CD14-positive monocyte (primary cell): Measurements from ENCODE around the gene ITGA11. TPM values are rescaled to one million over a fixed set of nuclear protein-coding genes. Genes with fewer than 3 reads are reported as not detected.

Experiments used
- DNase-seq, 3 donors: peaks; one replicate each; pipeline ENCODE4 v3.0.0-alpha.2; 2011 to 2022
- H2AFZ ChIP-seq: 2 replicates; pipeline ENCODE4 v1.6.0; 2012; ENCODE audit warnings: mild to moderate bottlenecking, low read depth, low read length, inconsistent platforms; ENCODE audit not compliant: insufficient read depth, poor library complexity, severe bottlenecking
- H3K27ac ChIP-seq, 2 donors: 1 replicate in 1 of 2; 2 replicates in 1 of 2; pipeline ENCODE4 v1.5.1; 2012 to 2013; ENCODE audit warnings: low read length in 2 of 2, control low read depth in 1 of 2, inconsistent platforms in 1 of 2, low read depth in 1 of 2, mild to moderate bottlenecking in 1 of 2
- H3K27me3 ChIP-seq, 2 donors: one replicate each; pipeline versions ENCODE4 v1.6.0 to v1.6.1; 2011 to 2013; ENCODE audit warnings: low read length in 2 of 2; ENCODE audit not compliant: control insufficient read depth in 2 of 2, insufficient read depth in 2 of 2
- H3K36me3 ChIP-seq, 2 donors: replicated peaks in 1 of 2; 1 replicate in 1 of 2; 2 replicates in 1 of 2; pipeline versions ENCODE4 v1.5.1 to v1.6.1; 2012 to 2013; ENCODE audit warnings: low read length in 2 of 2, control low read depth in 1 of 2, inconsistent platforms in 1 of 2, mild to moderate bottlenecking in 1 of 2; ENCODE audit not compliant: insufficient read depth in 2 of 2, control insufficient read depth in 1 of 2
- H3K4me1 ChIP-seq, 2 donors: 1 replicate in 1 of 2; 2 replicates in 1 of 2; pipeline versions ENCODE4 v1.5.1 to v1.6.1; 2012 to 2013; ENCODE audit warnings: low read length in 2 of 2, control low read depth in 1 of 2, inconsistent platforms in 1 of 2, mild to moderate bottlenecking in 1 of 2, moderate library complexity in 1 of 2; ENCODE audit not compliant: insufficient read depth in 2 of 2, control insufficient read depth in 1 of 2
- H3K4me2 ChIP-seq: replicated peaks from 2 replicates; pipeline ENCODE3; 2012; ENCODE audit warnings: low read length, moderate library complexity, mild to moderate bottlenecking; ENCODE audit not compliant: poor library complexity, severe bottlenecking; ENCODE audit errors: extremely low read depth
- H3K4me3 ChIP-seq, 3 experiments: fragments of 200-600 bp in 1 of 3; sonication (generic) in 1 of 3; replicated peaks in 1 of 3; 1 replicate in 2 of 3; 2 replicates in 1 of 3; pipeline ENCODE4 v1.5.1; 2011 to 2013; ENCODE audit warnings: low read length in 3 of 3, mild to moderate bottlenecking in 3 of 3, control low read depth in 2 of 3, low read depth in 2 of 3, inconsistent platforms in 1 of 3, moderate library complexity in 1 of 3
- H3K79me2 ChIP-seq: 2 replicates; pipeline ENCODE4 v1.6.0; 2012; ENCODE audit warnings: mild to moderate bottlenecking, control low read depth, inconsistent platforms, low read length, moderate library complexity; ENCODE audit not compliant: insufficient read depth
- H3K9ac ChIP-seq: 2 replicates; pipeline ENCODE4 v1.6.0; 2017; ENCODE audit warnings: low read length, mild to moderate bottlenecking; ENCODE audit not compliant: insufficient read depth, poor library complexity, severe bottlenecking
- H3K9me3 ChIP-seq, 2 donors: replicated peaks in 1 of 2; 1 replicate in 1 of 2; 2 replicates in 1 of 2; pipeline versions ENCODE4 v1.5.1 to v1.6.1; 2012 to 2013; ENCODE audit warnings: low read length in 2 of 2, control low read depth in 1 of 2; ENCODE audit not compliant: control insufficient read depth in 1 of 2, insufficient read depth in 1 of 2
- H4K20me1 ChIP-seq: 2 replicates; pipeline ENCODE4 v1.6.0; 2012; ENCODE audit warnings: mild to moderate bottlenecking, low read length, control low read depth, moderate library complexity; ENCODE audit not compliant: insufficient read depth
- H3K27ac Mint-ChIP-seq, 7 donors: one replicate each; pipeline ENCODE4 v1.8.0; 2020; ENCODE audit warnings: mild to moderate bottlenecking in 7 of 7, mixed read lengths in 7 of 7, moderate library complexity in 6 of 7, inconsistent platforms in 2 of 7
- H3K27me3 Mint-ChIP-seq, 3 donors: one replicate each; pipeline ENCODE4 v1.8.0; 2021 to 2022; ENCODE audit warnings: low read depth in 3 of 3, mild to moderate bottlenecking in 3 of 3, mixed read lengths in 3 of 3, moderate library complexity in 3 of 3, inconsistent platforms in 1 of 3
- H3K36me3 Mint-ChIP-seq, 2 donors: one replicate each; pipeline ENCODE4 v1.8.0; 2020; ENCODE audit warnings: mixed read lengths in 2 of 2, inconsistent platforms in 1 of 2, mild to moderate bottlenecking in 1 of 2
- H3K4me1 Mint-ChIP-seq: one replicate; pipeline ENCODE4 v1.8.0; 2020; ENCODE audit warnings: mild to moderate bottlenecking, mixed read lengths
- H3K4me3 Mint-ChIP-seq, 2 donors: one replicate each; pipeline ENCODE4 v1.8.0; 2020; ENCODE audit warnings: mild to moderate bottlenecking in 2 of 2, mixed read lengths in 2 of 2, moderate library complexity in 1 of 2
- H3K9me3 Mint-ChIP-seq, 7 donors: one replicate each; pipeline ENCODE4 v1.8.0; 2020 to 2022; ENCODE audit warnings: mixed read lengths in 7 of 7, mild to moderate bottlenecking in 6 of 7, moderate library complexity in 6 of 7, inconsistent platforms in 2 of 7
- WGBS: methylation state at CpG from one replicate; pipeline ENCODE4 v1.1.5; 2013; ENCODE audit warnings: missing lambda C conversion rate; ENCODE audit not compliant: insufficient coverage; 5-methylcytosine and 5-hydroxymethylcytosine counted together
- intact Hi-C, 2 donors: fragments of 100-400 bp; cut with micrococcal nuclease; formaldehyde crosslinking; loops; one replicate each; pipeline versions ENCODE4 v1.15.0 to v1.15.1; 2023
- polyA plus RNA-seq, 3 donors: library from polyadenylated mRNA; depleted of rRNA in 1 of 3; unstranded in 2 of 3; stranded (reverse) in 1 of 3; fragments of 300-500 nt in 2 of 3; fragments of >200 nt in 1 of 3; fragmentation: Illumina TruSeq in 2 of 3; gene quantifications; 1 replicate in 2 of 3; 2 replicates in 1 of 3; pipeline ENCODE4 v1.2.3, GENCODE V29; 2012 to 2021
- TF ChIP-seq, protein P1 (sequence below): fragments of 200-600 bp; IDR thresholded peaks from one replicate; pipeline ENCODE4 v1.8.0; 2022; ENCODE audit warnings: antibody characterized with exemption, mild to moderate bottlenecking

Gene ITGA11
- polyA plus RNA-seq, 3 donors, result under 0.01 to 0.01 TPM; not detected in 1

DNA sequence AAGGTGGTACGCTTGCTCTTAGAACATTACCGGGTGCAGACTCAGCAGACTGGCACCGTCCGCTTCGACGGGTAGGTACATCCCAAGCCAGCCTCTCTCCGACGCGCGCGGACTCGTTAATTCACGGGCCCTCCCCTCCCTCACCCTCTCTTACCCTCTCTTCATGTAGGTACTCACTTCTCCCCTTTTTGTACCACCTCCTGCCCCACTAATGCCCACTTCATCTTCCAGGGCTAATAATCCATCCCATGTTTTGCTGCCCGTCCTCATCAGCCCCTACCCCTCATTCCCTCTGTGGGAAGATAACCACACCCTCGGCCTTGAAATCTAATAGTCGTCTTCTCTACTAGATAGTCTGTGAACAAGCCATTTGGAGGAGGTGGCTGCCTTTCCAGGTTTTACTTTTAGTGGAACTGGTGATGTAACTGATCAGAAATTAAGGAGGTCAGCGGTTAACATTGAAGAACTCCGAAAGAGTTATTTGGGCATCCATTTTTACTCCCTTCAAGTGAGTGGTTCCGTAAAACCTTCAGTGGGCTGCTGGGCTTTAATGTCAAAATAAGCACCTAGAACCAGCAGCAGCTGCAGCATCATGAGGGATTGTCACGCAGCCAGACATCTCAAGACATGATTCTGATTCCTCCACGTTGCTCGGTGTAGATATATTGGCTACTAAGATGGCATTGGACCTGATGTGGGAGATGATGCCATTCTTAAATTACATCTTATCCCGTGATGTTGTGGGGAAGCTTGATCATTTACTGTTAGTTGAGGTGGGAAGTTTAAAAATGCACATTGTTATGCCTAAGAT is 153.2 kb downstream of the ITGA11 start:
- H3K27me3 ChIP-seq, result no peaks in the 10 kb centered on the region
- H3K27ac ChIP-seq, result peak overlapping the region; percentile 96 to 97
- no peaks in the 10 kb centered on the region for H3K9me3 ChIP-seq
- H3K36me3 ChIP-seq, result no peaks in the 10 kb centered on the region
- H3K79me2 ChIP-seq, result peaks cover 70% of the 10 kb centered on the region
- Mint-ChIP-seq H3K4me1 (peaks cover 52% of the 10 kb centered on the region), H3K27ac (peak overlapping the region; percentile 87 to 96 (median 96)), H3K4me3 (peak overlapping the region; percentile 91 to 98), H3K27me3 (no peaks in the 10 kb centered on the region), H3K36me3 (peaks cover 5 to 7% of the 10 kb centered on the region in 2 donors), H3K9me3 (no peaks in the 10 kb centered on the region)
- DNase-seq, result peak; percentile 26 to 39 (median 36)
- H4K20me1 ChIP-seq, result peaks cover 55% of the 10 kb centered on the region
- H2AFZ ChIP-seq, result peak overlapping the region; percentile 99
- peaks cover 48 to 61% of the 10 kb centered on the region in 2 donors for H3K4me1 ChIP-seq
- peak overlapping the region; percentile 75 to 92 (median 88) for H3K4me3 ChIP-seq
- WGBS, result 0% methylated on average over 15 of the region's 23 CpGs
- peak overlapping the region; percentile 94 for H3K9ac ChIP-seq
- peak overlapping the region; percentile 94 for H3K4me2 ChIP-seq
- intact Hi-C loops, result no loop called here
- TF ChIP-seq, protein P1, sequence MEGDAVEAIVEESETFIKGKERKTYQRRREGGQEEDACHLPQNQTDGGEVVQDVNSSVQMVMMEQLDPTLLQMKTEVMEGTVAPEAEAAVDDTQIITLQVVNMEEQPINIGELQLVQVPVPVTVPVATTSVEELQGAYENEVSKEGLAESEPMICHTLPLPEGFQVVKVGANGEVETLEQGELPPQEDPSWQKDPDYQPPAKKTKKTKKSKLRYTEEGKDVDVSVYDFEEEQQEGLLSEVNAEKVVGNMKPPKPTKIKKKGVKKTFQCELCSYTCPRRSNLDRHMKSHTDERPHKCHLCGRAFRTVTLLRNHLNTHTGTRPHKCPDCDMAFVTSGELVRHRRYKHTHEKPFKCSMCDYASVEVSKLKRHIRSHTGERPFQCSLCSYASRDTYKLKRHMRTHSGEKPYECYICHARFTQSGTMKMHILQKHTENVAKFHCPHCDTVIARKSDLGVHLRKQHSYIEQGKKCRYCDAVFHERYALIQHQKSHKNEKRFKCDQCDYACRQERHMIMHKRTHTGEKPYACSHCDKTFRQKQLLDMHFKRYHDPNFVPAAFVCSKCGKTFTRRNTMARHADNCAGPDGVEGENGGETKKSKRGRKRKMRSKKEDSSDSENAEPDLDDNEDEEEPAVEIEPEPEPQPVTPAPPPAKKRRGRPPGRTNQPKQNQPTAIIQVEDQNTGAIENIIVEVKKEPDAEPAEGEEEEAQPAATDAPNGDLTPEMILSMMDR, result no peak

DNA sequence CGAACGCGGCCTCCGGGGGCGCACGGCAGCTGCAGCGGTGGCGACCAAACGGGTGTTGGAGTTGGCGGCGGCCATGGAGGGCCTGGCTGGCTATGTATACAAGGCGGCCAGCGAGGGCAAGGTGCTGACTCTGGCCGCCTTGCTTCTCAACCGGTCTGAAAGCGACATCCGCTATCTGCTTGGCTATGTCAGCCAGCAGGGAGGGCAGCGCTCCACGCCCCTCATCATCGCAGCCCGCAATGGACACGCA is 153.7 kb downstream of the ITGA11 start:
- Mint-ChIP-seq H3K27ac (peak overlapping the region; percentile 87 to 96 (median 96)), H3K27me3 (no peaks in the 10 kb centered on the region), H3K4me3 (peak overlapping the region; percentile 91 to 98), H3K4me1 (peaks cover 50% of the 10 kb centered on the region), H3K36me3 (peaks cover 5 to 6% of the 10 kb centered on the region in 2 donors), H3K9me3 (no peaks in the 10 kb centered on the region)
- peaks cover 48 to 59% of the 10 kb centered on the region in 2 donors for H3K4me1 ChIP-seq
- DNase-seq, result peak in 2 of 3 donors; percentile 44 to 69
- peak overlapping the region; percentile 96 to 97 for H3K27ac ChIP-seq
- H3K27me3 ChIP-seq, result no peaks in the 10 kb centered on the region
- no peaks in the 10 kb centered on the region for H3K36me3 ChIP-seq
- 0% methylated on average over 22 of the region's 22 CpGs for WGBS
- H3K9me3 ChIP-seq, result no peaks in the 10 kb centered on the region
- H2AFZ ChIP-seq, result peak overlapping the region; percentile 99
- TF ChIP-seq, protein P1, result peak; percentile 51
- peak overlapping the region; percentile 94 for H3K4me2 ChIP-seq
- H3K4me3 ChIP-seq, result peak overlapping the region; percentile 75 to 92 (median 88)
- H4K20me1 ChIP-seq, result peaks cover 50% of the 10 kb centered on the region
- H3K9ac ChIP-seq, result peak overlapping the region; percentile 94
- peaks cover 65% of the 10 kb centered on the region for H3K79me2 ChIP-seq
- intact Hi-C loops, result no loop called here
